Middle frontal gyrus (tissue), 1 donor: ENCODE measurements around the gene FRMD5.

ENCODE experiments used
- DNase-seq: peaks from one replicate; pipeline ENCODE4 v3.0.0-alpha.2; 2015; ENCODE audit warnings: low spot score; ENCODE audit errors: extremely low spot score

FRMD5 gene

GRCh38 chr15:43977072-43977884, 217.8 kb downstream of the FRMD5 start:
- DNase-seq: no peak

- no peak for DNase-seq
Observed at GRCh38 chr15:43975770-43976169, 219.3 kb downstream of the FRMD5 start.

- no peak for DNase-seq
Observed at GRCh38 chr15:43975326-43975725, 219.7 kb downstream of the FRMD5 start.

DNA sequence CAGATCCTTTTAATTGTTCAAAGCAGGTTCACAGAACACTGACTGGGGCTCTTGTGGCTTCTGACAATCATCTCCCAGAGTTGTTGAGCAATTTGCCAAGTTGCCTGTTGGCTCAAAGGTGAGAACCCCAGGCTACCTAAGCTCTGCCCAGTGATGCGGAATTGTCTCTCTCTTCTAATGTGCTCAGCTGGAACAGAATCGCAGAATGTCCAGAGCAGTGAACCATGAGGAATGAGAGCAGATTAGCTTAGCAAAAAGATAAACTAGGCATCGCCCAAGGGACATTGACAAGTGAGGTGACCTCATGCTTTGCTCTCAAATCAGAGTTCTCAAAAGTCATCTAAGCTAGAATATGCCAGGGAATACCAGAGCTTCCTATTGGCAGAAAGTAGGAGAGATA, 220.2 kb downstream of the FRMD5 start:
- DNase-seq: no peak

DNA sequence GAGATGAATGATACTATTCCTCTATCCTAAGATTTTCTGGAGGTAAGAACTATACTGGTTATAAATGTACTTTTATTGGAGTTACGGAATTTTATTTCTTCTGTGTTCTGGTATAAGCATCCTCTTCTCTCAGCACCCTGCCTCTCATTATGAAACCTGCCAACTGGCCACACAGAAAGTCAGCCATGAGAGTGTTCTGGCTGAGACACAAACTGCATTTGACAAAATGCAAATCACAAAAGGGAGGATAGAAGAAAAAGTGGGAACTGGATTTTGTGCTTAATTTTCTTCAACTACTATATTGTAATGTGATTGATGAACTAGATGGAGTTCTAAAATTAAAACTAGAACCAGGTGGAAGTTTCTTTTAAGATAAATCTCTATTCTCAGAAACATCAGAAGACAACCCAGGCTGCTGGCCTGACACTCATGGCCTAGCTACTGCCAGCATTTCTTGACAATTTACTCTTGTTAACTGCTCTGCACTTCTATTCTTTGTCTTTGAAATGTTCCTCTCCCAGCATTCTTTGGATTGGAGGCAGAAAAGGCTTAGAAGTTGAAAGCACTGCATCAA, 225.2 kb downstream of the FRMD5 start:
- no peak for DNase-seq

- DNase-seq: no peak
Observed at GRCh38 chr15:43968551-43968950, 226.5 kb downstream of the FRMD5 start.

DNA sequence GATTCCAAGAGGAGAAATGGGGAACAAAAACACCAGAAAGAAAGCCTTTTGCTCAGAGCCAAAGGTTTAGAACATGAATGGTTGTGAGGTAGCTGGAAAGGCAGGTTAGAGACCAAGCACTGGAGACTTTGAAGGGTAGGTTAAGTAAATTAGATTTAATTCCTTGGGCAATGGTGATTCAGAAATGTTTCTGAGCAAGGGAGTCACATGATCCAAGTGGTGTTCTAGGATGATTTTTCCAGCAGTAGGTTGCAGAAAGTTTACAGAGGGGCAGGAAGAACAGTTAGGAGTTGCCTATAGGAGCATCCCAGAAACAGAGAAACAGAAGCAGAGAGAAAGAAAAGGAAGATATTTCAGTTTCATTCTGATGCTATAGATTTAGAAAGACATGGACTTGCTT, 228.4 kb downstream of the FRMD5 start:
- DNase-seq: no peak

DNA sequence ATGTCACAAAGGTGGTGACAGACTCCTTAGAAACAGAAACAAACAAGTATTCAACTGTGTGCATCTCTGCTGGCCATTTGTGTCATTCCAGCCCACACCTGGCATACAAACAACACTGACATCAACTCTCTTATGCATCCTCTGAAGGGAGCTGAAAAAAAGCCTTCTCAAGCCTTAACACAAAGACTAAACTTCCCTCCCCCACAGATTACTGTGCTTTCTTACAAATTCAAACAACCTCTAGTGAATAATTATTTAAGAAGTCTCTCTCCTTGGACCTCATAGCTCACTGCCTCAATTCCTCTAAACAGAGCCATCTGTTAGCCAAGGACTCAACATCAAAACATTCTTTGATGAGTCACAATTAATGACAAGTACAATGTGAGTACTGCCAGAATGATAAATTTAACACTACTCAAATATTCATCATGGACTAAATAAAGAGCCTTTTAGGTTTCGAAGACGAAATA, 236.2 kb downstream of the FRMD5 start:
- DNase-seq: no peak

DNA sequence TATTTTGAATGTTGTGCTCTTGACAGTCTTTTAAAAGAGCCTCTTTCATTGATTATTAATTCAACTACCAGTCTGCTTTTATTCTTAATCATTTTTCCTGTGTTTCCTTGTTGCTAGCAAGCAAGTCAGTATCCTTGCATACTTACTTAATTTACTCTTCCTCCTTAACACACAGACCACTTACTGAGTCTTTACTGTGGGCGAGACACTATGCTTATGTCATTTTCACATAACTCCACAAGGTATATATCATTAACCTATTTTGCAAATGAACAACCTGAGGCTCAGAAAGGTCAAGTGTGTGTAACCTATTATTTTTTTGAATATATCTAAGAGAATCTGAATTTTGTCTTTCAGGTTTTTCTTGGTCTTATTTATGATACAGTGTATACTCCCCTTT, 237.3 kb downstream of the FRMD5 start:
- no peak for DNase-seq

DNA sequence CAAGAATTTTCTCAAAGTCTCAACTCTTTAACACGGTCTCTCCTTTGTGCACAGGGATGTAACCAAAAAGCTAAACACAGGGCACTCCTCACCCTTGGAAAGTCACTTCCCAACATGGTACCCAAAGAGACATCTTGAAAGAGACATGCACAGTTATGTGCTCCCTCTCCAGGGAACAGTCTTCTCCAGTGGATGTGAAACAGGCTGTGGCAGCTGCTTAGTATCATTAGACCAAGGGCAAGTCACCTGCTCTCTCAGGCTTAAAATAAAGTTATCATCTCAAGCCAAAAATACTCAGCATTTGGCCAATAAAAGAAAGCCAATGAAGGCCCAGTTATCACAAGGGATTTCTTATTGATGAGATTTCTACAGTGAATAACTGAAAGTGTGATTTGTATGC, 239.9 kb downstream of the FRMD5 start:
- no peak for DNase-seq

DNA sequence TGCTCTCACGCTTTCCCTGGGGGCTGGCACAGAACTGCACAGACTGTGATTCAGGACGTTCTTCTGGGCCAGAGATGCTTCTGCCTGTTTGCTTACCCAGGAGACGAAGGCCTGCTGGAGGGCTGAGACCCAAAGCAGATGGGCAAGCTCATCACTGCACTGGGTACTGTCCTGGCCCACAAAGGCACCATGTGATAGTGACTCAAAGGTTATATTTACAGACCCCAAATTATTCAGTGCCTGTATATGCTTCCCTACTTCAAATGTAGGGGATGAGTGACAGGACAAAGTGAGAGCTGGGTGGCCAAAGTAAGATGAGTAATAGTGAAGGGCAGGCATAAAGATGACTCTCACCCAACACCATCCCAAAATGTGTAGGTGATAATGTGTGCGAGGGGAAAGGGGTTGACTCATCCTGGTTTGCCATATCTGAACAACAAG, 240.9 kb downstream of the FRMD5 start:
- DNase-seq: no peak

GRCh38 chr15:43953402-43953801, 241.7 kb downstream of the FRMD5 start:
- no peak for DNase-seq

GRCh38 chr15:43950531-43950930, 244.5 kb downstream of the FRMD5 start:
- no peak for DNase-seq

DNA sequence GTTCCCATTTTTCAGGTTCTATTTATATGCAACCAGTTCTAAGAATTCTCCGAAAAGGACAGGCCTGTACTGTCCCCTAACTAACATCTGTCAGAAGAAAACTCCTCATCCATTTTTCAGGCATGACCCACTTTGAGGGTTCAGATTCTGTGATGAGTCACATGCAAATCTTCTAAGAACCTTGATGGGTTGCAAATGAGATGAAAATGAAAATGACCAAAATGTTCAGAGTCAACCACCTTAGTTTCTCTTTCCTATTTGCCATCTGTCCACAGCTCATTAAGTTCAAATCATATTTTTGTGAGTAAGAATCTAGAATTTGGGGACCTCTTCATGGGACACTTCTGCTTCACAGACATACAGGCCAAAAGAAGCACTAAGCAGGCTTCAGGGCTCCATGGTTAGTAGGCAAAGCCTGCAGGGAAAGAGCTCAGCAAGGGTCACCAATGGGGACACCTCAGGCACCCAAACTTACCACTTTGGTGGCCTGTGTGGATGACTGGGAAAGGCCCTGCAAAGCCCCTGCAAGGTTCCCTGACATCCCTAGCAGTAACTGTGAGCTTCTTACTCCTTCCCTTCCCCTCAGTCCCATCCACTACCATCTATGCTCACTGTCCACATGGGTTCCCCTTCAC, 246.3 kb downstream of the FRMD5 start:
- no peak for DNase-seq

DNA sequence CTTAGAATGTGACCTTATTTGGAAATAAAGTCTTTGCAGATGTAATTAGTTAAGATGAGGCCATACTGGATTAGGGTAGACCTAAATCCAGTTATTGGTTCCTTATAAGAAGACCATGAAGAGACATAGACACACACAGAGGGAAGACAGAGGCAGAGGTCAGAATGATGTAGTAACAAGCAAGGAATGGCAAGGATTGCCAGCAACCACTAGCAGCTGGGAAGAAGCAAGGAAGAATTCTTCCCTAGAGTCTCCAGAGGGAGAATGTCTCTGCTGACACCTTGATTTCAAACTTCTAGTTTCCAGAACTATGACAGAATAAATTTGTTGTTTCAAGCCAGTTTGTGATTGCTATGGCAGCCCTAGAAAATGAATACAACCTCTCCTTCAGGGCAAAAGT, 251.6 kb downstream of the FRMD5 start:
- no peak for DNase-seq

DNA sequence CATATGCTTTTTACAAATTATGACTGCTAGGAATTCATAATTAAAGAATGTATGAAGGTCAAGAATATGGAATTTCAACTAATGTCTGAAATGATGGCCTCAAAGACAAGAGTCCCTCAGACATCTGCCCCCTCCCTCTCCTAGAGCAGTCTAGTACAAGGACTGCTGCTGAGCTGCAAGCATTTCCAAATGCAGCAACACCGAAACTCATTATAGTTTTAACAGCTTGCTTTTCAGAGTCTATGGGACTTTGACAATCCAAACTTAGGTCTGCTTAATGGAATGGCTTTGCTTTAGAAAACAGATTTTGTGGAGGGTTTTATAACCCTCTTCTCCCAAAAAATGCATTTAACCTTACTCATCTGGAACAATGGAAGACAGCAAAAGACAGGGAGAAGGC, 252.9 kb downstream of the FRMD5 start:
- no peak for DNase-seq

GRCh38 chr15:43941555-43941954, 253.5 kb downstream of the FRMD5 start:
- DNase-seq: no peak

GRCh38 chr15:43941071-43941470, 254.0 kb downstream of the FRMD5 start:
- no peak for DNase-seq

DNA sequence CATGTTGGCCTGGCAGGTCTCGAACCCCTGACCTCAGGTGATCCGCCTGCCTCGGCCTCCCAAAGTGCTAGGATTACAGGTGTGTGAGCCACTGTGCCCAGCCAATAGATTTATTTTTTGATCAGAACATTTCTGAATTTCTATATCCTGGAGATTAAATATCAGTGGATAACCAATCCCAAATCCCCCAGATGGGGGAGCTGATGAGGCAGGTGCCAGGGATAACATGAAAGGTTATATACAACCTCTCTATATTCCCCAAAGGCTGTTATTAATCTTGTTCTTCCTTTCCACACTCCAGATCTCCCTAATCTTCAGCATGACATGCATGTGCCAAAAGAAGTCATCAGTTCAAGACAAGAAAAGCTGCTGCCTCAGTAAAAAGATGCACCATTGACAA, 256.0 kb downstream of the FRMD5 start:
- no peak for DNase-seq

DNA sequence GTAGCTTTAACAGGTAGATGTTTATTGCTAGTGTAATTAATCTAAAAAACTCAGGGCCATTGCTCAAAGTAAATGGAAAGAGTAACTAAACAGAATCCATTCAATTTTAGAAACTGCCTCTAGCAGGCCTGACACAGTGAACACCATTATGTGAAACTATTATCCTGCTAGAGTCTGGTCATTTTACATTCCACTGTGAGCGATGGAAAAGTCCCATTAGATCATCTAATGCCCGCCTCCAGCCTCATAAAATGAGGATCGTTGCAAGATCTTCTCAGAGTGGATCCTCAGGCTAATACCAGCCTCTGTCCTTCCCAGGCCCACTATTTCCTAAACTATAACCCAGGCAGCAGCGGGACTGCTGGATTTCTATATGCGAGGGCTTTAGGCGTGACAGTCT, 260.6 kb downstream of the FRMD5 start:
- DNase-seq: no peak

DNA sequence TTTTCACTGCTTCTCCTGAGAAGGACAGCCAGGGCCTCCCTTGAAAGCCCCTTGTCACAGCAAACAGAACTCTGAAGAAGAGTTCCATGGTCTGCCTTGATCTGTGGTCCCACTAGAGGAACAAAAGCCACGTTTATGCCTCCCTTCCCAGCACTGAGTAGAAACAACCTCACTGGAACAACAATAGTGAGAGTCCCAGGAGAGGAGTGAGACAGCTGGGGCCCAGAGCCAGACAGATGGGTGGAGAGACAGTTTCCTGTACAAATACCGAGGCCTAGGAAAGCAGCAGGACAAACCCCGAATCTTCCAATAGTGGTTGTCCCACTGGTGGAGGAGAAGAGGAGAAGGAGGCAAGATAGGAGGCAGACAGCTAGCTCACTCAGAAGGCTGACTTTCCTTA, 262.2 kb downstream of the FRMD5 start:
- no peak for DNase-seq

- DNase-seq: no peak
Observed at GRCh38 chr15:43931790-43932435, 263.2 kb downstream of the FRMD5 start.
